ENCODE results near the gene KLHL7.

DNA sequence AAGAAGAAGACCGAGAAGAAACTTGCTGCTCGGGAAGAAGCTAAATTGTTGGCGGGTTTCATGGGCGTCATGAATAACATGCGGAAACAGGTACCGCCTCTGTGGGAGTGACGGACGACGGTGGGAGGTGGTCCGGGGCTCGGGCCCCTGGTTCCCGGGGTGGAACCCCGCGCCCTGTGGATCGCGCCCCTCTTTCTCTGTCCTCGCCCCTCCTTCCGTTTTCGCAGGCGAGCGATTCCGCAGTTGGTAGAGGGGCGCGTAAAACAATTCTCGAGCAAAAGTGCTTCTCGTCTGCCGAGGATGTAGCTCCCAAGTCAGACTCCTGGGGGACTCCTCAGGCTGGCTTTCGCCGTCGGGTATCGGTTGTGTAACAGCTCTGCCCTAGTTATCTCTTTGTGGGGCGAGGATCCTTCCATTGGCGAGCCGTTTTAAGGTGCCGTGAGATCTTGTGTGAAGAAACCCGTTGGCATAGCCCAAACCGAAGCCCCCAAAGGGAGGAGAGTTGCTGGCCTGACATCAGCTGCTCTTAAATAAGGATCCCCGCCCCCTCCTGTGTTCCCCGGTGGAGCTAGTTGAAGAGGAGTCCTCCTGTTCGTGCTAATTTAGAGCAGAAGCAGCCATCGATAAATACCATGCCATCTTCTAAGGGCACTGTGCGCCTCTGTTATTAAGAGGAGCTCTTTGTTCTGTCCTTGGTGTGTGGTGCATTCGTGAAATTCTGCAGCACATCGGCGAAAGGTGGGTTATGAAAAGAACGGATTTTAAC is 655 bp downstream of the KLHL7 start:
- no peak for TF ChIP-seq POLR2A (IDR thresholded peaks at IDR 0.05)
- TF ChIP-seq, protein P1, sequence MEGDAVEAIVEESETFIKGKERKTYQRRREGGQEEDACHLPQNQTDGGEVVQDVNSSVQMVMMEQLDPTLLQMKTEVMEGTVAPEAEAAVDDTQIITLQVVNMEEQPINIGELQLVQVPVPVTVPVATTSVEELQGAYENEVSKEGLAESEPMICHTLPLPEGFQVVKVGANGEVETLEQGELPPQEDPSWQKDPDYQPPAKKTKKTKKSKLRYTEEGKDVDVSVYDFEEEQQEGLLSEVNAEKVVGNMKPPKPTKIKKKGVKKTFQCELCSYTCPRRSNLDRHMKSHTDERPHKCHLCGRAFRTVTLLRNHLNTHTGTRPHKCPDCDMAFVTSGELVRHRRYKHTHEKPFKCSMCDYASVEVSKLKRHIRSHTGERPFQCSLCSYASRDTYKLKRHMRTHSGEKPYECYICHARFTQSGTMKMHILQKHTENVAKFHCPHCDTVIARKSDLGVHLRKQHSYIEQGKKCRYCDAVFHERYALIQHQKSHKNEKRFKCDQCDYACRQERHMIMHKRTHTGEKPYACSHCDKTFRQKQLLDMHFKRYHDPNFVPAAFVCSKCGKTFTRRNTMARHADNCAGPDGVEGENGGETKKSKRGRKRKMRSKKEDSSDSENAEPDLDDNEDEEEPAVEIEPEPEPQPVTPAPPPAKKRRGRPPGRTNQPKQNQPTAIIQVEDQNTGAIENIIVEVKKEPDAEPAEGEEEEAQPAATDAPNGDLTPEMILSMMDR (IDR thresholded peaks at IDR 0.05 in 8 of 11, conservative IDR thresholded peaks at IDR 0.05 in 3 of 11): no peak
